Measurements from ENCODE around the gene ATP5MK.
A peak's percentile ranks its signal among the peaks of the same experiment; 100 is the strongest.
"Not testable (repeated sequence)": the region's sequence is repeated elsewhere in the genome, so short reads cannot be mapped to it uniquely, and the experiment has no call there.

ATP5MK gene

DNA sequence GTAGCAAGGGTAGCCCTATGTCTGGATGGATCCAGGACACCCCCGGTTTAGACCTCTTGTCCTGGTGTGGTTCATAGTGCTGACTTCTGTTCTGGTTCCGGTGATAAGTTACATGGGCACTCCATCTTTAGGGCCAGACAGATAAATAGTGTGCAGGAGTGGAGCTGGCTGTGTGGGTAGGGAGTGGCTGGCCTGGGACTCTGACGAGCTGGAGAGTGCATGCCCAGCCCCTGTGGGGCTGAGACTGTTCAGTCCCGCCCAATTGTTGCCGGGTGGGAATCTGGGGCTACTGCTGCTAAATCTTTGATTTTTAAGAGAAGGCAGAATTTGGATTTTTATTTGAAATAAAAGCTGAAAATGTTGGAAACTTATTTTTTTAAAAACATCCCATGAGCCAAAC is 27.5 kb upstream of the ATP5MK start:
- TF ChIP-seq YY1 (IDR thresholded peaks at IDR 0.05; ENCODE audit: insufficient read depth, insufficient read length), result no peak
- no peak for TF ChIP-seq ZNF274 (IDR thresholded peaks at IDR 0.05; ENCODE audit: low read depth, low read length)
- no peak for TF ChIP-seq SUZ12 (IDR thresholded peaks at IDR 0.05; ENCODE audit: extremely low read depth, insufficient read depth, insufficient read length)
- Histone ChIP-seq H3K4me1 (ENCODE audit: insufficient read depth, insufficient read length) (no peaks in the 10 kb centered on the region), H3K36me3 (ENCODE audit: insufficient read depth, insufficient read length, low read length) (peaks cover 86% of the 10 kb centered on the region), H3K27me3 (ENCODE audit: insufficient read depth, insufficient read length) (no peaks in the 10 kb centered on the region), H3K9ac (ENCODE audit: insufficient read length, low read depth) (no peak overlapping the region), H3K4me3 (ENCODE audit: insufficient read length, low read depth) (no peak overlapping the region), H3K9me3 (ENCODE audit: insufficient read depth, low read length) (no peaks in the 10 kb centered on the region)
- no peak for DNase-seq (ENCODE audit: low read depth, low spot score)

DNA sequence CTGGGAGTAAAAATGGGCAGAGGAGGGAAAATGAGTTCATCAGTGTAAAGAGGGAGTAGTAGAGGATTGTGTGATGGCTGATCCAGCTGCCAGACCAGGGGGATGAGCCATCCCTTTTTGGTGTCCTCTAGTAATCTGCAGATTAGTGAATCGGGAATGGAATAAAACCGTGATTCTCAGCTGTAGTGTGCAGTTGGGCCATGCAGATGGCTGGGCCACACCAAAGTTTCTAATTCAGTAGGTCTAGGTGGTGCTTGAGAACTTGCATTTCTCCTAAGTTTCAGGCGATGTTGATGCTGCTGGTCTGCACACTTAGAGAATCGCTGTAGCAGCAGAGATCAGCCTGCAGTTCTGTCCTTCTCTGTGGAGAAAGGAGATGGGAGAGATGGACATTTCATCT is 22.8 kb upstream of the ATP5MK start:
- Histone ChIP-seq H3K27me3 (ENCODE audit: insufficient read depth, insufficient read length) (no peaks in the 10 kb centered on the region), H3K4me3 (ENCODE audit: insufficient read length, low read depth) (no peak overlapping the region), H3K36me3 (ENCODE audit: insufficient read depth, insufficient read length, low read length) (peaks cover 92% of the 10 kb centered on the region), H3K9ac (ENCODE audit: insufficient read length, low read depth) (no peak overlapping the region), H3K4me1 (ENCODE audit: insufficient read depth, insufficient read length) (no peaks in the 10 kb centered on the region), H3K9me3 (ENCODE audit: insufficient read depth, low read length) (no peaks in the 10 kb centered on the region)
- DNase-seq (ENCODE audit: low read depth, low spot score), result no peak
- TF ChIP-seq YY1 (IDR thresholded peaks at IDR 0.05; ENCODE audit: insufficient read depth, insufficient read length) (no peak), ZNF274 (IDR thresholded peaks at IDR 0.05; ENCODE audit: low read depth, low read length) (no peak), SUZ12 (IDR thresholded peaks at IDR 0.05; ENCODE audit: extremely low read depth, insufficient read depth, insufficient read length) (no peak)

DNA sequence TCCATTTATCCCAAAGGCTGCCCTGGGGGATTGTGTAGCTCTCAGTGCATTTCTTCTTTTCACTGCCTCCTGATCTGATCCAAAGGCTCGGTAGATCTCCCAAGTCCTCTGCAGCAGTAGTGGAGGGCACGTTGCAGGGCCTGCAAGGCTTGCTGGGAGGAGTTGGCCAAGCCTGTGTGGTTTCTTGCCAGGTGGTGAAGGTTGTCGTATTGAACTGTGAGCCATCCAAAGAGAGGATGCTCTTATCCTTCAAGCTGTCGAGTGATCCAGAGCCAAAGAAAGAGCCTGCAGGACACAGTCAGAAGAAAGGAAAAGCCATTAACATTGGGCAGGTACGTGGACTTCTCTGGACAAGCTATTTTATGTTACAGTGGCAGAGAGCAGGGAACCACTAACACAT is 21.3 kb upstream of the ATP5MK start:
- no peak overlapping the region for H3K4me3 ChIP-seq (ENCODE audit: insufficient read length, low read depth)
- no peaks in the 10 kb centered on the region for H3K9me3 ChIP-seq (ENCODE audit: insufficient read depth, low read length)
- peaks cover 92% of the 10 kb centered on the region for H3K36me3 ChIP-seq (ENCODE audit: insufficient read depth, insufficient read length, low read length)
- no peak overlapping the region for H3K9ac ChIP-seq (ENCODE audit: insufficient read length, low read depth)
- TF ChIP-seq SUZ12 (IDR thresholded peaks at IDR 0.05; ENCODE audit: extremely low read depth, insufficient read depth, insufficient read length) (no peak), ZNF274 (IDR thresholded peaks at IDR 0.05; ENCODE audit: low read depth, low read length) (no peak), YY1 (IDR thresholded peaks at IDR 0.05; ENCODE audit: insufficient read depth, insufficient read length) (no peak)
- H3K27me3 ChIP-seq (ENCODE audit: insufficient read depth, insufficient read length), result no peaks in the 10 kb centered on the region
- H3K4me1 ChIP-seq (ENCODE audit: insufficient read depth, insufficient read length), result no peaks in the 10 kb centered on the region
- DNase-seq (ENCODE audit: low read depth, low spot score), result no peak

DNA sequence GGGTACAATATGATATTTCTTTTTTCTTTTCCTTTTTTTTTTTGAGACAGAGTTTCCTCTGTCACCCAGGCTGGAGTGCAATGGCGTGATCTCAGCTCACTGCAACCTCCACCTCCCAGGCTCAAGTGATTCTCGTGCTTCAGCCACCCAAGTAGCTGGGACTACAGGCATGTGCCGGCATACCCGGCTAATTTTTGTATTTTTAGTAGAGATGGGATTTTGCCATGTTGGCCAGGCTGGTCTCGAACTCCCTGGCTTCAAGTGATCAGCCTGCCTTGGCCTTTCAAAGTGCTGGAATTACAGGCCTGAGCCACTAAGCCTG is 20.8 kb upstream of the ATP5MK start:
- H3K9ac ChIP-seq (ENCODE audit: insufficient read length, low read depth); H3K9me3 ChIP-seq (ENCODE audit: insufficient read depth, low read length); H3K27me3 ChIP-seq (ENCODE audit: insufficient read depth, insufficient read length); H3K4me3 ChIP-seq (ENCODE audit: insufficient read length, low read depth); DNase-seq (ENCODE audit: low read depth, low spot score); H3K4me1 ChIP-seq (ENCODE audit: insufficient read depth, insufficient read length): not testable (repeated sequence)
- peaks cover 90% of the 10 kb centered on the region for H3K36me3 ChIP-seq (ENCODE audit: insufficient read depth, insufficient read length, low read length)

DNA sequence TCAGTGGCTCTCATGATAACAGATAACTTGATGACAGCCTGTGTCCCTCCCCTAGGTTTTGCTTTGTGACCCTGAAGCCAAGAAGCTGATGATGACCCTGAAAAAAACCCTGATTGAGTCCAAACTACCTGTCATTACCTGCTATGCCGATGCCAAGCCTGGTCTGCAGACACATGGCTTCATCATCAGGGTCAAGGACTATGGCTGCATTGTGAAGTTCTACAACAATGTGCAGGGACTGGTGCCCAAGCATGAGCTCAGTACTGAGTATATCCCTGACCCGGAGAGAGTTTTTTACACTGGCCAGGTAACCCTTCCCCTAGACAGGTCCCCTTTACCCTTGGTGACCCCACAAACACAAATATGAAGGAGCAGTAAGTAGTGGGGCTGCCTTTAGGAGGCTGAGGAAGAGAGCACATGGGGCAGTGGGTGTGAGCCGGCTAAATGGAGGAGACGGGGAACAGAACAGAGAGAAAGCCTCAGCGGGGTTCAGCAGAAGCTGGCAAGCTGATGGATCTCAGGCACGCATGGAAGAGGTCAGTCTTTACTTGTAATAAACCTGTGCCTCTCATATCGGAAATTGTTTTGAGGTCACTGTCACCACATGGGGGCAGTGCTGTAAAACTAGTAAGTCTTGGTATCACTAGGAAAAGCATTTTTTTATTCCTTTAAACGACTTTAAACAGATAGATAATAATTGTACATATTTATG is 20.3 kb upstream of the ATP5MK start:
- peak; percentile 16 for DNase-seq (ENCODE audit: low read depth, low spot score)
- TF ChIP-seq ZNF274 (IDR thresholded peaks at IDR 0.05; ENCODE audit: low read depth, low read length) (no peak), SUZ12 (IDR thresholded peaks at IDR 0.05; ENCODE audit: extremely low read depth, insufficient read depth, insufficient read length) (no peak), YY1 (IDR thresholded peaks at IDR 0.05; ENCODE audit: insufficient read depth, insufficient read length) (no peak)
- H3K9ac ChIP-seq (ENCODE audit: insufficient read length, low read depth), result no peak overlapping the region
- no peaks in the 10 kb centered on the region for H3K4me1 ChIP-seq (ENCODE audit: insufficient read depth, insufficient read length)
- no peaks in the 10 kb centered on the region for H3K27me3 ChIP-seq (ENCODE audit: insufficient read depth, insufficient read length)
- peaks cover 93% of the 10 kb centered on the region for H3K36me3 ChIP-seq (ENCODE audit: insufficient read depth, insufficient read length, low read length)
- H3K9me3 ChIP-seq (ENCODE audit: insufficient read depth, low read length), result no peaks in the 10 kb centered on the region
- H3K4me3 ChIP-seq (ENCODE audit: insufficient read length, low read depth), result no peak overlapping the region

DNA sequence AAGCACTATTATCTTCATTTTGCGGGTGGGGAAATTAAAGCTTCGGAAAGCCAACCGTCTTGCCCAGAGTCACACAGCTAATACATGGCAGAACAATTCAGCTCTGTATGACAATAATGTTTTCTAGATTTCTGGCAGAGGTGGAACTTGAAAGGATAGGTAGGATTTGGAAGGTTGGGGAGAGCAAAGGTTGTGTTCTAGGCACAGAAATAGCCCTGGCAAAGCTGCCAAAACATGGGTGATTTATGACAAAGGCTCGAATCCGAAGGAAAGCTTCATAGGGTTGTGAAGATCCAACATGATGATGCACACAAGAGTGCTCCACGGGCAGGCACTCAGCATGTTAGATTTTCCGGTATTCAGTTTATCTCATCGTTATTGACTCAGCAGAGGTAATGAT is 19.3 kb upstream of the ATP5MK start:
- TF ChIP-seq ZNF274 (IDR thresholded peaks at IDR 0.05; ENCODE audit: low read depth, low read length), result no peak
- TF ChIP-seq SUZ12 (IDR thresholded peaks at IDR 0.05; ENCODE audit: extremely low read depth, insufficient read depth, insufficient read length), result no peak
- no peak for TF ChIP-seq YY1 (IDR thresholded peaks at IDR 0.05; ENCODE audit: insufficient read depth, insufficient read length)
- no peaks in the 10 kb centered on the region for H3K4me1 ChIP-seq (ENCODE audit: insufficient read depth, insufficient read length)
- peaks cover 90% of the 10 kb centered on the region for H3K36me3 ChIP-seq (ENCODE audit: insufficient read depth, insufficient read length, low read length)

DNA sequence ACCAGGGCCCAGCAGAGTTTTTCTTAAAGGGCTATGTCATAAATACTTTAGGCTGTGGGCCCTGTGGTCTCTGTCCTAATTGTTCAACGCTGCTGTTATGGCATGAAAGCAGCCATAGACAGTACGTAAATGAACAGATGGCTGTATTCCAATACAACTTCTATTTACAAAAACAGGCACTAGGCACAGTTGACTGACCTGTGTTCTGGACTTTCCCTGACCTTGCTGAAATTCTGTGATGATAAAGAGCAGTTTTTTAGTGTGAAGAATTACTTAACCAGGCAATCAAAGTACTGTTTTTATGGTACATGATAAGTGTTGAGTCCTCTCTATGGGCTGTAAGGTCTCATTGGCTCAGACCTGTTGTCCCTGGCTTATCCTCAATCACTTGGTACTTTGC is 17.3 kb upstream of the ATP5MK start:
- Histone ChIP-seq H3K4me1 (ENCODE audit: insufficient read depth, insufficient read length) (no peaks in the 10 kb centered on the region), H3K36me3 (ENCODE audit: insufficient read depth, insufficient read length, low read length) (peaks cover 79% of the 10 kb centered on the region), H3K9ac (ENCODE audit: insufficient read length, low read depth) (no peak overlapping the region), H3K4me3 (ENCODE audit: insufficient read length, low read depth) (no peak overlapping the region), H3K27me3 (ENCODE audit: insufficient read depth, insufficient read length) (no peaks in the 10 kb centered on the region), H3K9me3 (ENCODE audit: insufficient read depth, low read length) (no peaks in the 10 kb centered on the region)
- TF ChIP-seq SUZ12 (IDR thresholded peaks at IDR 0.05; ENCODE audit: extremely low read depth, insufficient read depth, insufficient read length) (no peak), YY1 (IDR thresholded peaks at IDR 0.05; ENCODE audit: insufficient read depth, insufficient read length) (no peak), ZNF274 (IDR thresholded peaks at IDR 0.05; ENCODE audit: low read depth, low read length) (no peak)
- DNase-seq (ENCODE audit: low read depth, low spot score), result no peak

More for the DNA sequence above, 19.3 kb upstream of the ATP5MK start:
- Histone ChIP-seq H3K4me3 (ENCODE audit: insufficient read length, low read depth) (no peak overlapping the region), H3K9me3 (ENCODE audit: insufficient read depth, low read length) (no peaks in the 10 kb centered on the region), H3K27me3 (ENCODE audit: insufficient read depth, insufficient read length) (no peaks in the 10 kb centered on the region), H3K9ac (ENCODE audit: insufficient read length, low read depth) (no peak overlapping the region)
- no peak for DNase-seq (ENCODE audit: low read depth, low spot score)
